GM19193 (cell line): Measurements from ENCODE around the gene RPS2.
A peak's percentile ranks its signal among the peaks of the same experiment; 100 is the strongest.

ENCODE experiments used
- POLR2A ChIP-seq: IDR thresholded peaks from 4 replicates; pipeline ENCODE4 v1.6.1; 2011; ENCODE audit not compliant: insufficient read depth, insufficient read length; ENCODE audit errors: extremely low read depth

The RPS2 gene

DNA sequence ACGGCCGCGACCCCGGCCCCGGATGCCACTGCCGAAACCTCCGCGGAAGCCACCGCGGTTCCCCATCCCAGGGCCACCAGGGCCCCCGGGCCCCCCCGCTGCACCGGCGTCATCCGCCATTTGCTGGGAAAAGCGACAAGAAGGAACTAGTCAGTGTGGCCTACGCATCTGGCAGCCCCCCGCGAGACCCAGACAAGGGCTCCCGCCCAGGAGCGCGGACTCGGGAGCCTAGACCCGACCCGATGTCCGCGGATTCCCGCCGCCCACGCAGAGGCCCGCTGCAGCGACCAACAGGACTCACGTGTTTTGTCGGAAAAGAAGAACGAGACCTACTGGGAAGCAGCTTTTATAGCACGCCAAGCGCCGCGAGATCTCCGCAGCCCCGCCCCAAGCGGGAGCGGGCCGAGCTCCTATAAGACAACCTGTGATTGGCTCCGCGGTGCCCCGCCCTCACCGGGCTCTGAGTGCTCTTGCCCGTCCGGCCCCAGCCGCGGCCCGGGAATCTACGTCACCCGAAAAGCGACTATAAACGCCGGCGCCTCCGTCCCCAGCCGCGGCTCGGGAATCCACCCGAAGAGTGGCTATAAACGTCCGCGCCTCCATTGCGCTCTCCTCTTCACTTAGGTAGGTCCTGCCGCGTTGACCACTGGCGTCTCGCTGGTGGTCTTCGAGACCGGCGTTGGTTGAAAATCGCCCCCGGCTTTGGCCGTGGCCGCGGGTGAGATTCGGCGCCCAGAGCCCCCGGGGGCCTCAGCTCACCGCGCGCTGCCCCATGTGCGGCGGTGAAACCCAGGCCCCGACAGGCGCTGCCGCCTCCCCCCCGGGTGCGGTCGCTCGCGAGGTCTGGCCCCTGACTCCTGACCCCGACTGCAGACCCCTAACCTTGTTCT is at the start of gene RPS2:
Gene RPS2 (minus strand): TSS at position 321 of the 890 bp plus-strand sequence. CDS start 201 bp downstream, at position 120.
- peak; percentile 100 for TF ChIP-seq POLR2A

DNA sequence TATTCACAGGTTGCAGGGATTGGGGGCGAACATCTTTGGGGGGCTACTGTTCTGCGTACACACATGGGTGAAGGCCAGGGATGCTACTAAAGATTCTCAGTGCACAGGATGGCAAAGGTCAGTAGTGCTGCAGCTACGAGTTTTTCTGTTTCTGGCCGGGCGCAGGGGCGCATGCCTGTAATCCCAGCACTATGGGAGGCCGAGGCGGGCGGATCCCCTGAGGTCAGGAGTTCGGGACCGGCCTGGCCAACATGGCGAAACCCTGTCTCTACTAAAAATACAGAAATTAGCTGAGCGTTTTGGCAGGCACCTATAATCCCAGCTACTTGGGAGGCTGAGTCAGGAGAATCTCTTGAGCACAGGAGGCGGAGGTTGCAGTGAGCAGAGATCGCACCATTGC is 48.9 kb upstream of the RPS2 start:
- no peak for TF ChIP-seq POLR2A

DNA sequence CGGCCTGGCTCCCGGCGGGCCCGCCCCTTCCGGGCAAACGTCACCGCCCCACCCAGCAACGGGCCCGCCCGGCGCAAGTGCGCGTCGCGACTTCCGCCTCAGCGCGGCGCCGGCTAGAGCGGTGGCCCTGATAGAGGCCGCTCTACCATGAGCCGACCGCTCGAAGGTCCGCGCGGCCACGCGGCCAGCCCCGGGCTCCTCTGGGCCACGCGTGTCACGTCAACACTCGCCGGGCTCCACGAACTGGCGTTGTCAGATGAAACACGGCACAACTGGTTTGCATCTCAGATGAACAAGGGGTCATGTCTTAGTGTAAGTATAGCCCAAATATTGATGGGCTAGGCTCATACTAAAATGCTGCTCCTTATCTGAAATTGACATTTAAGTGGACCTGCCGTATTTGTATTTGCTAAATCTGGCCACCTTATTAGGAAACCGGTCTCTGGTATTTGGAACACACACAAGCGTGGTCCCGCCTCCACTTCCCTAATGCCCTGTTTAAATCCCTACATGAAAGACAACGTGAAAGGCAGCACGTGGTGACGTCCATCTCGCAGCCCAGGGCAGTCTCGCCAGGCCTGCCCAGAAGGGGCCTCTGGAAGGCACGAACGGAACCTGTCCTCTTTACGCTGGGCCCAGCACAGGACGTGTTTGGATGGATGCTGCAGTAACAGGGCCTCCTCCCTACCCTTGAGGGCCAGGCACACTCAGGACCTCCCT is 45.3 kb upstream of the RPS2 start, which contains the start of gene ZNF598:
Gene ZNF598 (minus strand): TSS at position 31 of the 720 bp plus-strand sequence.
- TF ChIP-seq POLR2A: peak; percentile 97

DNA sequence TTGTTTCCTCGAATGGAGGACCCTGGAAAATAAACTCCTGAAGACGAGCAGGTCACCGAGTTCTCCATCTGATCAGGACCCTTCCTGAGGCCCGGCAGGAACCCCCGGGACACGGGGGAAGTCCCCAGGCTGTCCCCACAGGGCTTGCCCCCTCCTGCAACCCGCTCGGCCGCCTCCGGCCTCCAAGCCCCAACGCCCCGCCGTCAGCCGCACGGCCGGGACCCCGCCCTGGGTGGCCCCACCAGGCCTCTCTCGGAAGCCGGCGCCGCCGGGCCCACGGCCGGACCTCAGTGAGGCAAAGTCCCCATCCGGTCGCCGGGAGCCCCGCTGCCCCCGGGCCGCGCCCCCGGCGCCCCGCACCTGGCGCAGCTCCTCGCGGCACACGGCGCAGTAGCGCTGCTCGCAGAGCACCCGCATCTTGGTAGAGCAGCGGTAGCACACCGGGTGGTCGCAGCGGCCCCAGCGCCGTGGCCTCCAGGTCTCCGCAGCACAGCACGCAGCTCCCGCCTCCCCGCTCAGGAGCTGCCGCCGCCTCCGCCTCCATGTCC is 44.6 kb upstream of the RPS2 start:
- no peak for TF ChIP-seq POLR2A

DNA sequence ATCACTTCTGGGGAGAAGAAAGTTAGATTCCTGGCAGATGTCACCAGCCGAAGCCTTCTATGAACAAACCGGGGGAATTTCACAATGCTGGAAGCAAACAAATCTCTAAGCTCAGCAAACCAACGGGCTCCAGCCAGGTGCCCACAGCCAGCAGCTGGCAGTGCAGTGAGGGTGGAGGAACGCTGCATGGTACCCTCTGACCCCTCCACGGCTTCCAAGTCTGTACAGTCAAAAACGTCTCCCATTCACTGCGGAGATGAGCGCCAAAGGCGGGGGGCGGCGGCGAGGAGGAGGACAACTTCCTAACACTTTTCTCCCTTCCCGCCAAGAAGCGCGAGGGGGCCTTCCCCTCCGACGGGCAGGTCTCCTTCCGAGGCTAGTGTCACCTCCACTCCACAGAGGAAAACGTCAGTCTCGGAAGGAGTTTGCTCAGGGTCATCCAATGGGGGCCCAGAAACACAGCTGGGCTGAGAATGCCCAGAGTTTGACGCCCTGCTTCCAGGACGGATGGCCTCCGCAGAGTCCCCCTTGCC is 44.1 kb upstream of the RPS2 start:
- no peak for TF ChIP-seq POLR2A

DNA sequence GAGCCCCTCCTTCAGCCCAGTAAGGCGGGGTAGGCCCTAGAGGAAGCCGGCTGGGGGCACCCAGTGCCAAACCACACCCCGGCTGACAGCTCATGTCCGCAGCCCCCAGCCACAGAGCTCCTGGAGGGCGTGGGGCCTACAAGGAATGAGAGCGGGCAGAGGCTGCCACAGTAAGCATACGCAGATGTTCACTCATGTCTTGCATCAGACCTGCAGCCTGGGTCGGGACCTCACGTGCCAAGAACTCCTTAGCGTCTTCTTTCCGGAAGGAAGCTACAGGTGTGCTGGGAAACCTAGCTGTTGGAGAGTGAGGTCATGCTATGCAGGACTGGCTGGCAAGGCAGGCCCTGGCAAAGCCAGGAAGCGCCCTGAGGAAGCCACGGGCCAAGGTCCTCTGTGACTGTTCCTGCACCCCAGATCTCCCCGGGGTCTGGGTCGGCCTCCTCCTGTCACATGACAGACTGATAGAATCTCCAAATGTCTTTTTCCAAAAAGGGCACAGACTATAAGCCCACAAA is 43.4 kb upstream of the RPS2 start:
- TF ChIP-seq POLR2A: peak; percentile 30

DNA sequence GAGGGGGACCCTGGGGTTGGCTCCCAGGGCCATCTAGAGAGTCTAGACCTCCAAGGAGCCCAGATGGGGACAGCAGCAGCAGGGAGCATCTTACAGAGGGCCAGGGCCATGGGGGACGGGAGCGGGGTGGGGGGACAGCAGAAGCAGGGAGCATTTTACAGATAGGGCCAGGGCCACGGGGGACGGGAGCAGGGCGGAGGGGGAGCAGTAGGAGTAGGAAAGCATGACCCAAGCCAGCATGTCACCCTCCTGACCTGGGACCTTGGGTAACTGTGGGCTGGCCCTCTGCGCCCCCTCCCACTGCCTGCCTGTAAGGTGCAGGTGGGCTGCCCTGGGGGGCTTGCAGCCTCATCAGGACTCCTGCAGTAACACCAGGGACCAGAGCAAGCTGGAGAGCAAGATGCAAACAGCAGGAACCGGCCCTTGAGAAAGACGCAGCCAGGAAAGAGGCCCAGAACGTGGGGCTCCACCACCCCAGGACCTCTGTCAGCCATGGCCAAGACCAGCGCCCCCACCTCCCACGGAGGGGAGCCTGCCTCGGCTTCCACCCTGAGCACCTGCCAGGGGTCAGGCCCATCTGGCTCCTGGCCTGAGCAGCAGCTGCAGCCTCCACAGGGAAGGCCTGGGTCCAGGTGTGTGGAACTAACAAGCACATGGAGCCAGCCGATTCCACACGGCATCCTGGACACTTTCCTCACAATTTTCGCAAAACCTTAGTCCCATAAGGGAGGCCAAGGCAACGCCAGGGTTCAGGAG is 42.6 kb upstream of the RPS2 start:
- no peak for TF ChIP-seq POLR2A

DNA sequence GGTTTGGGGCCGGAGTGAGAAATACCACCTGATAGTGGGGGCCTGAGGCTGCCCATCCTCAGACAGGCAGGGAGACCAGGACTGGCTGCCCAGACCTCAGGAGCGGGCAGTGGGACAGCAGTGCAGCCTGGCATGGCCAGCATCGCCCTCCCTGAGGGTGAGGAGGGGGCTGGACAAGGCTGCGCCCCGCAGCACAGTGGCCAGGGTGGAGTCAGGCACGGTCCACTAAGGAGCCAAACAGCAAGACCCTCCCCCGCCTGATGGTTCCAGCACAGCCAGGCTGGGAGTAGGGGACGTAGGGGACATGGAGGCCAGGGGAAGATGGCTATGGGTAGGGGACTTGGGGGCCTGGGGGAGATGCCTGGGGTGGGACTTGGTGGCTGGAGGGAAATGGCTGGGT is 41.7 kb upstream of the RPS2 start:
- no peak for TF ChIP-seq POLR2A

DNA sequence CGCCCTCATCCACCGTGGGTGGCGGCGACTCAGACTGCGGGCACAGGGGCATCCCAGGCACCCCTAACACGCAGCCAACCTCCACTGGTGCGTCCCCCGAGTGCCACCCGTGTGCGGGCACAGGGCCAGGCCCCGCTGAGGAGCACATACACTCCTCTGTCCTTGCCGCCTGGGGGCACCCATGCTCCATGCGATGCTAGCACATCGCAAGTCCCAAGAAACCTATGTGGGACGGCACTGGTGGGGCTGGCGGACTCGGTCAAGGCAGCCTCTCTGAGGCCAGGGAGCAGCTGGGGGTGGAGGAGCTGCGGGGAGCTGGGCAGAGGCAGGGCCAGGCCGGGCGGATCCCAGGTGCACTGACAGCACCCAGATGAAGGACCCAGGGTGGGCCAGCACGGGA is 41.0 kb upstream of the RPS2 start:
- no peak for TF ChIP-seq POLR2A

DNA sequence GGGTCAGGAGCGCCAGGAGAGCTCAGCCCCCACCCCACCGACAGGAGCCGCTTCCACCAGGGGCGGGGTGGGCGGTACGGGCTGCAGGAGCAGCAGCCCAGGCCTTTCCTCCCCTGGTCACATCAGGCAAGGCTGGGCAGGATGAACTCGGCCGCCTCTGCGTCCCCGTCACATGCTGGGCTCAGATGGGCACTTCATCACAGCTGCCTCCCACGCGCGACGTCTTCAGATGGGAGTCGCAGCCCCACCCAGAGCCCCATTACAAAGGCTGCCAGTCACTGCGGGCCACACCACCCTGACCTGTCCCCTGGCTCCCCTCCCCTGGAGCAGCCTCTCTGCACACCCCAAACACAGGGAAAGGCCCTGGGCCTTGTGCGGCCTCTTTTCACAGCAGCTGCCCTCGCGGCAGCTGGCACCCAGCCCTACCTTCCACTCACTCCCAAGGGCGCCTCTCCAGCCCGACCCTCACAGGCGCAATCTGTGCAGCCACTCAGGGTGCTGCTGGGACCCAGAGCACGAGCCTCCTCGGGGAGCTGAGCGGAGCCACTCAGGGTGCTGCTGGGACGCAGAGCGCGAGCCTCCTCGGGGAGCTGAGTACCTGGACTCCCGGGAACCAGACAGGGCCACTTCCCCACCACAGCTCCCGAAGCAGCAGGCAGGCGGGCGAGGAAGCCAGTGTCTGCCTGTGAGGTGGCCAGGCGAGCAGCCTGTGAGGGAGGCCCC is 40.3 kb upstream of the RPS2 start:
- TF ChIP-seq POLR2A: no peak

DNA sequence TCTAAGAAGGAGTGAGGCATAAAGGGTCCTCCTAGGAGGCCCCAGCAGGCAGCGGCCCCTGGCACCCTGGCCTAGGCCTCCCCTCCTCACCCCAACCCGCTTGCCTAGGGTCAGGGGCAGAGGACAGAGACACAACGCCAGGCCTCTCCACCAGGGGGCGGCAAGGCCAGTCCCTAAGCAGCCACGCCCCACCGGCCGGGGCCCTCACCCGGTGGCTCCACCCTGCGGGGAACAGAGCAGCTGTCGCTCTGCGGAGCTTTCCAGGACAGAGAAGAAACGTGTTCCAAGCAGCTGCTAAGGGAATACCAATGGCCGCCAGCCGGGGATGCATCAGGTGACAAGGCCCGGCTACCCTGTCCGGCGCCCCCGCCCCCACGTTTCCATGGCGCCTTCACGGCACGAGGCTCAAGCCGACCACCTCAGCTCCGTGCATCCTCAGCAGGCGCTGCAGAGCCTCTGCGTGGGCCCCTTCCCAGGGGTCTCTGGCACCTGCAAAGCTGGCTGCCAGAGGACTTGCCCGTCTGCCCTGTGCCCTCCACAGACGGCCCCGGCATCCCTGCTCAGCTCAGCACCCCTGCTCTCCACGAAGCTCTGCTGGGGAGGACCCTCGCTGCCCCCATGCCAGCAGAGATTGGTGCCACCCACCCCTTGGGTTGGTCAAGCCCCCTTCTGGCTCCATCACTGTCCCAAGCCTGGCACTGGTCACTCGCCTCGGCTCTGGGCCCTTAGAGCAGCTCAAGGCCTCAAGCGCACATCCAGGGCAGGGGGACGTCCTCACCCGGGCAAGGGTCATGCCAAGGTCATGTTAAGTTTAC is 39.4 kb upstream of the RPS2 start:
- TF ChIP-seq POLR2A: no peak

DNA sequence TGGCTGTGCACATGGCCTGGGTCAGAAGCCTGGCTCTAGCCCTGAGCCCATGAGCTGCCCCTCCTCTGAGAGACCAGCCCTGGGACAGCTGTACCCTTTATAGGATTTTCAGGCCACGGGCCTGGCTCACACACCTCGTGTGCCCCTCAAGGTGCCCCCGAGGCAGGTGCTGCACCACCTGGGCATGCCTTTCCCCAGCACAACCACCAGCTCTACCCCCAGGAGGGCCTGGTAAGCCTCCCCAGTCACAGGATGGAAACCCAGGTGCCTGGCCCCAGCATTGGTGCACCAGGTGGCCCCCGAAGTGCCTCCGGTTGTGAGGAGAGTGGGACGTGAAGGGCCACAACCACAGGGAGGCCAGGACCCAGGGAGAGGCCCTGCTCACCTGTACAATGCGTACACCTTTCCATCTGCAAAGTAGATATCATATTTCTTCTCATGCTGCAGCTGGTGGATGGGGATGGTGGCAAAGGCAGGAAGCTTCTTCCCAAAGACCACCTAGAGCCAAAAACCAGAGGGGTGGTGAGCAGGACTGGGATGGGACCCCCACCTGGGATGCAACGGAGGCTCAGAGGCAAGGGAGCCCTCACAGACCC is 38.7 kb upstream of the RPS2 start:
- no peak for TF ChIP-seq POLR2A
